IPS-18c (cell line): ENCODE data around the gene PRRX2.
"Not testable (repeated sequence)": the region's sequence is repeated elsewhere in the genome, so short reads cannot be mapped to it uniquely, and the experiment has no call there.

ENCODE experiments used
- H3K4me3 ChIP-seq: 2 replicates; pipeline ENCODE4 v1.7.0; 2013; ENCODE audit warnings: low read depth, mild to moderate bottlenecking, low read length, moderate library complexity; ENCODE audit not compliant: insufficient read depth
- H3K9me3 ChIP-seq: one replicate; pipeline ENCODE4 v1.6.1; 2013; ENCODE audit warnings: mild to moderate bottlenecking, low read length, moderate library complexity; ENCODE audit not compliant: control insufficient read depth, insufficient read depth

PRRX2 gene

DNA sequence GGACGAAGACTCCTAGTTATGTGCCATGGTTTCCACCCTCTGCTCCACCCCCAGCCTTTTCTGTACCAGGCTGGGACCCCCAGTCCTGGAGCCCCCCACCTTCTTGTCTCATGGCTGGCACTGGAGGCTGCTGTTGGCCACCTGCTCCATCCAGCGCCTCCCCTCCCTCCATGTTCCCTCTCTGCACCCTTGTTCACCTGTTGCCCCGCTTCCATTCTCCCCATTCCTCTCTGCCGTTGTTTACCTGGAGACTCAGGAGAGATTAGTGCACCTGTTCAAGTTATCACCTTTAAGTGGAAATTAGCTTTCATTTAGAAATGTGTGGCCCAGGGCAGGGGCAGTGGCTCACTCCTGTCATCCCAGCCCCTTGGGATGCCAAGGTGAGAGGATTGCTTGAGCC, 32.2 kb upstream of the PRRX2 start:
- Histone ChIP-seq H3K4me3 (no peak overlapping the region), H3K9me3 (no peaks in the 10 kb centered on the region)

DNA sequence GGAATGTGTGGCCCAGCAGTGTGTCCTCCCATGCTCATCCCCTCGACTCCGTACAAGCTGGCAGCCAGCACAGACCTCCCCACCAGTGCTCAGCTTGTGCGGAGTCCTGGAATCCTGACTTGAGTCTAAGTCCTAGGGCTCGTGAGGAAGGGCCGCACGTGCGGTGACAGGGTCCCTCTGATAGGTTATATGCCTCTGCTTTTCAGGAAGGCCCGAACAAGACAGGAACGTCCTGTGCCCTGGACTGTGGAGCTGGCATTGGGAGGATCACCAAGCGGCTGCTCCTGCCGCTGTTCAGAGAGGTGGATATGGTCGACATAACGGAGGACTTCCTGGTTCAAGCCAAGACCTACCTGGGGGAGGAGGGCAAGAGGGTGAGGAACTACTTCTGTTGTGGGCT, 31.6 kb upstream of the PRRX2 start:
- Histone ChIP-seq H3K4me3 (no peak overlapping the region), H3K9me3 (no peaks in the 10 kb centered on the region)

DNA sequence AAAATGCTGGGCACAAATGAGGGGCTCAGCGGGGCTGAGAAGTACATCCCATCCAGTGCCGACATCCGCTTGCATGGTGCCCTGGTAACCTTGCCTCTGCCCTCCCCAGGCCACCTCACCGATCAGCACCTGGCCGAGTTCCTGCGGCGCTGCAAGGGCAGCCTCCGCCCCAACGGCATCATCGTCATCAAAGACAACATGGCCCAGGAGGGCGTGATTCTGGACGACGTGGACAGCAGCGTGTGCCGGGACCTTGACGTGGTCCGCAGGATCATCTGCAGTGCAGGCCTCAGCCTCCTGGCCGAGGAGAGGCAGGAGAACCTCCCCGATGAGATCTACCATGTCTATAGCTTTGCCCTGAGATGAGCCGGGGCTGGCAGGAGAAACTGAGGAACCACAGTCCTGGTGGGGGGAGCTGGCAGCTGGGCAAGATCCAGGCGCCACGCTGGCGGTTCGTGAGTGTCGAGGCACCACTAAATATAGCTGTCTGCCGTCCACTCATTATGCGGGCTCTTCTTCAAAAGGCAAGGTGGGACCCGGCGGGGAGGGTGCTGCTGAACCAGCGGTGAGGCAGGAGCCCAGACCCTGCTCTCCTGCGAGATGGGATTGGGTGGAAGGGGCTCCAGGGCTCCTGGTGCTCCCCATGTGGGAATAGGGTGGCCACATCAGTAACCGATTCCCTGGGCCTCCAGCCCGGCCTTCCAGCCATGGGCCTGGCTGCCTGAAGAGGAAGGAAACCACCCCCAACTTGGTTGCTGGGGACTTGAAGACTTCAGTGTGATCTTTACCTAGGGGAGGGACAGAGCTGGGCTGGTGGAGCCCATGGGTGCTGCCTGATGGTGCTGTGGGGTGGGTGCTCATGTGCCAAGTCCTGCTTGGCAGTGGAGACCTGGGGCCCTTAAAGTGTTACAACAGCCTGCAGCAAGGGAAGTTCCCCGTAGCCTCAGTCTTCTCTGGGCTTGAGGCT, 30.1 kb upstream of the PRRX2 start:
- Histone ChIP-seq H3K9me3 (no peaks in the 10 kb centered on the region), H3K4me3 (no peak overlapping the region)

DNA sequence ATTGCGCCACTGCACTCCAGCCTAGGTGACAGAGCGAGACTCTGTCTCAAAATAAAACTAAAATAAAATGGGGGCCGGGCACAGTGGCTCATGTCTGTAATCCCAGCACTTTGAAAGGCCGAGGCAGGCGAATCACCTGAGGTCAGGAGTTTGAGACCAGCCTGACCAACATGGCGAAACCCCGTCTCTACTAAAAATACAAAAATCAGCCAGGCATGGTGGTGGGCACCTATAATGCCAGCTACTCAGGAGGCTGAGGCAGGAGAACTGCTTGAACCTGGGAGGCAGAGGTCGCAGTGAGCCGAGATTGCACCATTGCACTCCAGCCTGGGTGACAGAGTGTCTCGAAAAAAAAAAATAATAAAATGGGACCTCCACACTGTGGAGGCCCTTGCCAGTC, 29.1 kb upstream of the PRRX2 start:
- H3K9me3 ChIP-seq, H3K4me3 ChIP-seq: not testable (repeated sequence)

DNA sequence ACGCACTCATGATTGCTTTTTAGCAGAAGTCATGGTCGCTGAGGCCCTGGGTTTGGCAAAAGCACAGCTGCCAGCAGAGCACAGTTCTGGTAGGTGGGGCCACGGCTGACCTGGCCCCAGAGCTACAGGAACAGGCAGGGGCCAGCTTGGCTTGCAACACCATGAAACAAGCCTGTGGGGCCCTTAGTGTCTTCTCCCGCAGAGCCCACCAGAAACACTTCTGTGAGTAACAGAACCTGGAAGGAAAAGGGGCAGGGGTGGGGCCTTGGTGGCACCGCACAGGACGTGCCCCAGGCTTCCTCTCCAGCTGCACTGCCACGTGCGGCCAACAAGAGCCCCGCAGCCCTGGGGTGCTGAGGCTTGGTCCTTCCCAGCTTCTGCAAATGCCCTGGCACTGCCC, 28.3 kb upstream of the PRRX2 start:
- no peaks in the 10 kb centered on the region for H3K9me3 ChIP-seq
- H3K4me3 ChIP-seq = no peak overlapping the region

DNA sequence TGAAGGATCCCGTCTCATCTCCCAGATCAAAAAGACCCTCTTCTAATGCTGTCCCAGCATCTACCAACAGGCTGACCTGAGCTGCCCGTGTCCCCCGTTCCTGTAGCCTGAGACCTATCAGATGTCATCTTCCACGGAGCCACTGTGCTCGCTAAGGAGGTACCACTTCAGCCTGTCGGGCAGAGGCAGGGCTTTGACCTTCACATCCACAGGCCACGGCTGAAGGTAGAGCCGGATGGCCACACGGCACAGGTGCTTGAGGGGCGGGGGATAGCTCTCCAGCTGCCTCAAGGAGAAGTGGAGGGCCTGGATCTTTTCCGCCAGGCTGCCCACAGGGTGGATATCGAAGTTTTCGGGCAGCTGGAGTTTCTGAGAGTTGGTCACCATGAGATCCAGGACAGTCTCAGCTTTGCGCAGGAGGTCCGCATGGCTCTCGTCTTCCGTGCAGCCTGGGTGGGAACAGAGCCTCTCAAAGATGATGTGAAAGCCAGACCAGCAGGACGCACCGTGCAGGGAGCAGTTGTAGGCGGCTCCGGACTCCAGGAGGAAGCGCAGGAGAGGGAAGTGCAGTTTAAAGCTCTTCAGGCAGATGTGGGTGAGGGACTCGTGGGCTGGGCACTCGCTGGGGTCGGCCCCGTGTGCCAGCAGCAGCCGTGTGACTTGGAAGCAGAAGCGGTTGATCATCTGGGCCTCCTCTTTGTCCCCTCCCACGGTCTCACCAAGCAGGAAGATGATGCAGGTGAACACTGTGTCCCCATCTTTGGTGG, 27.6 kb upstream of the PRRX2 start:
- H3K4me3 ChIP-seq = no peak overlapping the region
- no peaks in the 10 kb centered on the region for H3K9me3 ChIP-seq

DNA sequence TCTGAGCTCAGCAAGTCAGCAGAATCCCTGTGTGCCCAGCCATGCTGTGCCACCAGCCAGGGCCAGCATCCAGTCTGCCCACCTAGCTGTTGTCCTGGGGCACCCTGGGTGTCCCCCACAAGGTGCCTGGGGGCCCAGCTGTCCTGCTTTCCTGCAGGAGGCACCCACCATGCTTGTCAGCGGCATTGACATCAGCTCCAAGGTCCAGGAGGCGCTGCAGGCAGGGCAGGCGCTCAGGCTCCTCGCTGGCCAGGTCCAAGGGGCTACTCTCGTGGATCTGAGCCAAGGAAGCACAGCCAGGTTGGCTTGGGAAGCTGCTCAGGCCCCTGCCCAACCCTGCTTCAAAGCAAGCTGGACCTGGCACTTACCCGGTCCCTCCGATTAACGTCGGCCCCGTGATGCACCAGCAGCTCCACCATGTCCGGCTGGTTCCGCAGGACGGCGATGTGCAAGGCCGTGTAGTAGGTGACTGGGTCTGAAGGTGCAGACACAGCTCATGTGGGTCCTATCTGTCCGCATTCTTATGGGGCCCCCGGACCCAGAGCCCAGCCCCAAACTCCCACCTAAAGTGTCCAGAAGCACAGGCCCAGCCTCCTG, 26.3 kb upstream of the PRRX2 start:
- Histone ChIP-seq H3K9me3 (no peaks in the 10 kb centered on the region), H3K4me3 (no peak overlapping the region)

DNA sequence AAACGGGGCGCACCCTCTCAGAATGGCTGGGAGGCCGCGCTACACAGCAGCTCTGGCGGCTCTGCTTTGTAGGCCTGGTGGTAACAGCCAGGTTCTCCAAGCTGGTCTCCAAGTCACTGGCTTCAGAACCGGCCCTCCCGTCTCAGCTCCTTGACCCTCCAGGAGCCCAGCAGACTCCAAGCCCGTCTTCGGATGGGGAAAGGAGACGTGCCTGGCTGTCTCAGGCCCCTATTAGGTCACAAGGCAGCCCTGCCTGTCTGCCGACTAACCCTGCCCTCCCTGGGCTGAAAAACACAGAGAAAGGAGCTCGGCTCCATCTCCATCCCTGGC, 25.7 kb upstream of the PRRX2 start:
- no peak overlapping the region for H3K4me3 ChIP-seq
- H3K9me3 ChIP-seq = no peaks in the 10 kb centered on the region

DNA sequence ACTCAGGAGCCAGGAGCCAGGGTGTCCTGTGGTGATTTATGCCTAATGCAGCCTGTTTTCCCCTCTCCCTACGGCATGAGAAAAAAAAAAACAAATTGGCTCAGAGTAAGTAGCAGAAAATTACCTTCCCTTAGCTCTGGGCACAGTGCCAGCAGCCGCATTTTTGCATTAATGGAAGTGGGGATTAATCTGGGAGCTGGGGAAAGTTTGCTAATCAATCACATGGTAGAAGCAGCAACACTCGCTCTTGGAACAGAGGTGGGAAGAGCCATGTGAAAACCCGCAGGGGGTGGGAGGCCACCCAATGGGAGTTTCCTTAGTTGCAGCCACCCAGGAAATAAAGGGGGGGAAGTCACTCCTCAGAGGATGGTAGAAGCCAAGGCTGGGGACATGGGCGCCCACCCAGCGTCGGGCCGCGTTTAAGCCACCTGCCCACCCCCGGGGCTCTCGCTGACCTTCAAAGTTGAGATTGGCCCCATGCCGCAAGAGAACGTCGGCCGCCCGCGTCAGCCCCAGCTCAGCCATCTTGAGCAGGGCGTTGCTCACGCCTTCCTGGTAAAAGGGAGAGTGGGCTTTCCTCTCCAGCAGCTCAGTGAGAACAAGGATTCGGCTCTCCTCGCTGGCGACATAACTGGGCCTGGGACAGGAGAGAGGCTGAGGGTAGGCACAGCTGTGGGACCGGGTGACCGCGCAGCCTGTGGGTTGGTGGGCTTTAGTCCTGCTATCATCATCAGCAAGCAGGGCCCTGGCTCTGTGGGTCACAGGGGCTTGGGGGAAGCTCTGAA, 25.2 kb upstream of the PRRX2 start:
- peak overlapping the region; percentile 3; the same call in 1 of the 2 replicates for H3K4me3 ChIP-seq
- no peaks in the 10 kb centered on the region for H3K9me3 ChIP-seq

DNA sequence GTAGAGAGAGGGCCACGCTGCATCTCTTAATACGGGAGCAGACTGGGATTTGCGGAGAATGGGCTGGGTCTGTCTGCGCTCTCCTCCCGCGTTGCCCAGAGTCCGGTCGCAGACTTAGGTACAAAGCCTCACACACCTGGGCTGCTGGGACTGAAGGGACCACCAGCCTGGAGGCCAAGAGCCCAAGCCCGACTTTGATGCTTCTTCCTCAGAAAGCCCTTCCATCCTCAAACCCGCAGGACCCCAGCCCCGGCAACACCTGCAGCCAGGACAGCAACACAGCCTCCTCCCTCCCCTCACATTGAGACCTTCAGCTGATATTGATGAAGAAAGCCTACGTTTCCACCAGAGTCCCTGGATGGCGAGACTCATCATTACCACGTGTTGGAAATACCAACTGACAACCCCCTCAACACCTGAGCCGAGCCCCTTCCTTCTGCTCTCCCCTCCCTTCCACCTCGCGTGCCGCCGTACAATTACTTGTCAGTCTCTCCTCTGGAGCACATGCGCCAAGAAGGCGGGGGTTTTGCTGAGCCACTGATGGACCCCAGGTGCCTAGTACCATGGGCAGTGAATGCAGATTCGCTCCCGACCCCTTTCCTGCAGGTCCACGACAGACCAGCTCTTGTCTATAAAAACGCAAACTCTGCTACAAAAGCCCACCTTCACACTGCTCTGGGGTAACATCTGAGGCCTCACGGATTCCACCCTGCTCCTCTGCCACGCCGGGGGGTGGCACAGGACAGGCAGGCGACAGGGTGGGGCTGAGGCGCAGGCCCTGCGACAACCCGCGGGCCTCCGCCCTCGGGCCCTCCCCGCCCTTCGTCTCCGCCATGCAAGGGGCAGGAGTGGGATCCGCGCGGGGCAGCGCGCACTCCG, 24.3 kb upstream of the PRRX2 start:
- H3K4me3 ChIP-seq = peak overlapping the region; percentile 89

DNA sequence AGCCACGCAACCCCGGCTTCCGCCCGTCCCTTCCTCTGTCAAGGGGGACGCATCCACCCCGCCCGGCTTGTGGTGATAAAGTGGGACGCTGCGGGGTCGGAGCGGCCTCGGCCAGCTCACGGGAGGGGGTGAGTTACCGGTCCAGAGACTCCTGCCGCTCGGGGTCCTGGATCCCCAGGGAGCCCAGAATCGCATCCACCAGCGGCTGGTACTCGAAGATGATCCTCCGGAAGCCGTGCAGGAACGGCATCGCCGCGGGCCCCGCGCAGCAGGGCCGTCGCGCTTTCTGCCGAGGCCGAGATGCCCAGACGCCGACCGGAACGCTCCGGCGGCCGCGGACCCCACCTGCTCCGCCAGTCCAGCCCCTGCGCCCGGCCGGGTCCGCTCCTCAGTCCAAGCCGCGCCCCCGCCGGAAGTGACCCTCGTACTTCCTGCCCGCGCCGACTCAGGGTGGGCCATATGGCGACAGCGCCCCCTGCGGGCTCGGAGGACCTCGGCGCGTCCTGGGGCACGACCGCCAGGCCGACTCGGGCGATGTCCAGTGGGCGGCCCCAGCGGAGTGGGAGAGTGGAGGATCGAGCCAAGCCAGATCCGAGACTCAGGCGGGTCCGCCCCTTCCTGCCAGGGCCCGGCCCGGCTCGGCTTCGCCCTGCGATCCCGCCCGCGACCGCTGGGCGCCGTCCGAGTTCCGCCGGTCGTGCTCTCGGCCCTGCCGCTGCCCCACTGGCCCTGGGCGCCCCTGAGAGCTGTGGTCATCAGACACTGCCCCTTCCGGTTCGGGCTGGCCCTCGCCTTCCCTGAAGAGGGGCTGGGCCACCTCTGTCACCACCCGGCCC, 23.5 kb upstream of the PRRX2 start, which contains the start of gene ASB6:
ASB6 (minus strand) TSS at position 402 of the 836 bp plus-strand sequence; CDS start at position 250, 152 bp downstream.
- H3K9me3 ChIP-seq = no peaks in the 10 kb centered on the region

More for the DNA sequence above, 24.3 kb upstream of the PRRX2 start:
- H3K9me3 ChIP-seq = no peaks in the 10 kb centered on the region

DNA sequence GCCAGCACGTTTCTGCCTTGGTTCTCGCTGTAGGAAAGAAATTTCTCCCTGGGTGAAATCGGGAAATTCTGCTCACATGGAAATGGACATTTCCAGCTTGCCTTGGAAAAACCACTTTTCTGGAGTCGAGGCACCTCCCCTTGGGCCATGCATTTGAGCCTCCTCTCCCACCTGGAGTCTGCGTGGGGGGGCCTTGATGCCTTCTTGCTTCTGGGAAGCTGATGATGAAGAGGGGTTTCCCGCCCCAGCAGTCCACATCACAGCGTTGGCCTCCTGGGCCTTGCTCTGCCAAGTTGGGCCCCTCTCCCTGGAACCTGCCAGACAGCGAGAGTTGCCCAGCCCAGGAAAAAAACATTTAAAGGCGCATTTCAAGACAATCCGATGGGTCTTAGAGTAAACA, 21.7 kb upstream of the PRRX2 start:
- H3K4me3 ChIP-seq = no peak overlapping the region

More for the DNA sequence above, 23.5 kb upstream of the PRRX2 start, which contains the start of gene ASB6:
- H3K4me3 ChIP-seq = peak within 1 kb of the TSS; percentile 89

DNA sequence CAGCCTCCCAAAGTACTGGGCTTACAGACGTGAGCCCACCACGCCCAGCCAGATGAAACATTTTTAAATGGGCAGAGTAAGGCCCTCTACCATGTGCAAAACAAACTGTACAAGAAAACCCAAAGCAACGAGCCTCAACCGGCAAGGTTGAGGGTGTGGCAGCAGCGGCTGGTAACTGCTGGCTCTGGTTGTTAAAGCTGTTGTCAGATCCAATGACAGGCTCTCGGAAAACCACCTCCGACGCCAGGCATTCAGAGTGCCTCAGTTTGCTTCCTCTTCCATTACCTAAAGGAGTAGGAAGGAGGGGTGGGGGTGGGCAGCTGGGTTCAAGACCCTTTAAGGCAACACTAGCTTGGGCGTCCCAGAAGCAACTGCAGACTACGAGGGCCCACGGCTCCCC, 21.1 kb upstream of the PRRX2 start:
- H3K4me3 ChIP-seq = no peak overlapping the region

More for the DNA sequence above, 21.7 kb upstream of the PRRX2 start:
- no peaks in the 10 kb centered on the region for H3K9me3 ChIP-seq

DNA sequence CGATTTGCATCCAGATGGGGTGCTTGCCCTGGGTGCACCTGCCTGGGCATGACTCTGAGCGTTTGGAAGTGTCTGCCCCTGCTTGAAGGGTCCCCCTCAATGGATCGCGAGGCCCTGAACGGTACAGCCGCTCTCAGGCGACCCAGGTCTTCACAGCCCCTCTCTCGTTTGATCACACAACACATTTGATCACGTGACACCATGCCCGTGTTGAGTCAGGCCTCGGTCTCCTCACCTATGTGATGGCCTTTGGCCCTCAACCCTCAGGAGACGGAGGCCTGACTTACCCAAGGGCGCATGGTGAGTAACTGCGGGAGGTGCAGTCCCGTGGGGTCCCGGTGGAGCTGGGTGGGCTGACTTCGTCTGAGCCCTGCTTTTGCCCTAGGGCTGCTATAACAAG, 20.5 kb upstream of the PRRX2 start:
- H3K9me3 ChIP-seq = no peaks in the 10 kb centered on the region

More for the DNA sequence above, 21.1 kb upstream of the PRRX2 start:
- H3K9me3 ChIP-seq = no peaks in the 10 kb centered on the region

DNA sequence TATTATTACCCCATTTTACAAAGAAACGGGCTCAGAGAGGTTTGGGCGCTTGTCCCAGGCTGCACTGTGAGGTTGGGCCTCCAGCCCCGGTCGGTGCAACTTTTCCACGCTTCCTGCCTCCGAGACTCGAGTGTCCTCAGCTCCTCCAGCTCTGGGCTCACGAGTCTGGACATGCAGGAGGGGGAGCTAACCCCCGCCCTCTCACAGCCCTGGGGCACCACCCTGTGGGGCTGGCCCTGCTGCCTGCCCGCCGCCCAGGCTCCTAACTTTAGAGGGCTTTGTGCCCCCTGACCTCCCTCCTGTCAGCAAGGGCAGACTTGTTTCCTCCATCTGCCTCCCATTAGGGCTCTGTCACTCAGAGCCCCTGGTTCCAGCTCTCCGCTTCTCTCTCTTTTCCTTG, 19.2 kb upstream of the PRRX2 start:
- no peak overlapping the region for H3K4me3 ChIP-seq
- no peaks in the 10 kb centered on the region for H3K9me3 ChIP-seq

More for the DNA sequence above, 20.5 kb upstream of the PRRX2 start:
- no peak overlapping the region for H3K4me3 ChIP-seq
